DOHH2 (cell line): ENCODE results near the gene OR1N1.

Source experiments
- H3F3A ChIP-seq: fragments of 200-600 bp; sonication (generic), shearing (Covaris generic); 2 replicates; pipeline ENCODE4 v1.6.0; 2016; ENCODE audit warnings: antibody characterized with exemption, mild to moderate bottlenecking; ENCODE audit not compliant: control insufficient read depth, insufficient read depth
- H3K27ac ChIP-seq: fragments of 200-600 bp; sonication (generic); 2 replicates; pipeline ENCODE4 v1.5.1; 2014; ENCODE audit warnings: low read depth, mild to moderate bottlenecking, low read length, moderate library complexity
- H3K27me3 ChIP-seq: fragments of 200-600 bp; sonication (generic); 2 replicates; pipeline ENCODE4 v1.6.1; 2014; ENCODE audit warnings: mild to moderate bottlenecking, low read length, mixed read lengths; ENCODE audit not compliant: control insufficient read depth
- H3K36me3 ChIP-seq: fragments of 200-600 bp; sonication (generic); 2 replicates; pipeline ENCODE4 v1.6.1; 2014; ENCODE audit warnings: mild to moderate bottlenecking, low read length, moderate library complexity, mixed read lengths; ENCODE audit not compliant: control insufficient read depth
- H3K4me1 ChIP-seq: fragments of 200-600 bp; sonication (generic); 2 replicates; pipeline ENCODE4 v1.6.1; 2014; ENCODE audit warnings: mild to moderate bottlenecking, low read length, mixed read lengths; ENCODE audit not compliant: control insufficient read depth
- H3K4me2 ChIP-seq: fragments of 200-600 bp; sonication (generic); 2 replicates; pipeline ENCODE4 v1.6.0; 2014; ENCODE audit warnings: mild to moderate bottlenecking, low read length, moderate library complexity
- H3K4me3 ChIP-seq: fragments of 200-600 bp; sonication (generic); 2 replicates; pipeline ENCODE4 v1.5.1; 2014; ENCODE audit warnings: mild to moderate bottlenecking, low read length, mixed read lengths
- H3K79me2 ChIP-seq: fragments of 200-600 bp; sonication (generic); 2 replicates; pipeline ENCODE4 v1.6.1; 2014; ENCODE audit warnings: mild to moderate bottlenecking, low read length, mixed read lengths; ENCODE audit not compliant: control insufficient read depth
- H3K9me2 ChIP-seq: fragments of 200-600 bp; sonication (generic); replicated peaks from 2 replicates; pipeline ENCODE4 v1.6.1; 2014; ENCODE audit warnings: mild to moderate bottlenecking, low read length, mixed read lengths; ENCODE audit not compliant: control insufficient read depth
- H3K9me3 ChIP-seq: fragments of 200-600 bp; sonication (generic); 2 replicates; pipeline ENCODE4 v1.6.1; 2014; ENCODE audit warnings: antibody characterized with exemption, low read length, mixed read lengths; ENCODE audit not compliant: control insufficient read depth, insufficient read depth
- H4K20me1 ChIP-seq: fragments of 200-600 bp; sonication (generic); 2 replicates; pipeline ENCODE4 v1.6.0; 2014; ENCODE audit warnings: low read depth, mild to moderate bottlenecking, antibody characterized with exemption, low read length, moderate library complexity; ENCODE audit not compliant: control insufficient read depth, insufficient read depth
- EZH2phosphoT487 ChIP-seq: fragments of 200-600 bp; sonication (generic); IDR thresholded peaks from 2 replicates; pipeline ENCODE4 v1.6.1; 2017; ENCODE audit warnings: borderline replicate concordance, mild to moderate bottlenecking, antibody characterized with exemption, low read length, moderate library complexity, mixed read lengths
- TF ChIP-seq, protein P1 (sequence below): fragments of 200-600 bp; sonication (generic); IDR thresholded peaks from one replicate; pipeline ENCODE4 v1.5.1; 2014; ENCODE audit warnings: antibody characterized with exemption, mild to moderate bottlenecking, low read depth, low read length; ENCODE audit not compliant: poor library complexity, severe bottlenecking

OR1N1 gene

DNA sequence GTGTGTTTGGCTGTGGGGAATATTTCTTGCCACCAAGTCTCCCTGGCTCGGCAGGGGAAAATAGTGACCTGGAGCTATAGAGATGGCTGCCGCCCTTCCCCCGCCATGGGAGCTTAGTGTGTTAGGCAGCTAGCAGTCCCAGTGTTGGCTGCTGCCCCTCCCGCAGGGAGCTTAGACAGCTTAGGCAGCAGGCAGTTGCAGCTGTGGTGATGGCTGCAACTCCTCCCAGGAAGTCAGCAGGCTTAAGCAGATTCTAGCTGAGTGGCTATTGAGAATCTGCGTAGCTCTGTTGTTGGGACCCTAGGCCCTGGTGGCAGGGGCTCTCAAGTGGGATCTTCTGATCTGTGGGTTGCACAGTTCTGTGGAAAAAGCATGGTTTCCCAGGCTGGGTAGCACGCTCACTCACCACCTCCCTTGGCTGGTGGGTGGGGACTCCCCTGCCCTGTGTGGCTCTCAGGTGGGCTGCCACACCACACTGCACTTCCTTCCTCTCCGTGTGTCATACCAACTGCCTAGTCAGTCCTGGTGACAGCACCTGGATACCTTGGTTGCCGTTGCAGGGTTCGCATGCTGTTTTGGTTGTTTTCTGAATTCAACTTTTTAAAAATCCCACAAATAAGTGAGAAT is 35.2 kb upstream of the OR1N1 start:
- peaks cover 4% of the 10 kb centered on the region; the same call in 1 of the 2 replicates for H3K9me3 ChIP-seq
- no peak overlapping the region for H3K4me2 ChIP-seq
- no peaks in the 10 kb centered on the region for H3K36me3 ChIP-seq

GRCh38 chr9:122561446-122561845 is 34.4 kb upstream of the OR1N1 start:
- TF ChIP-seq, protein P1, sequence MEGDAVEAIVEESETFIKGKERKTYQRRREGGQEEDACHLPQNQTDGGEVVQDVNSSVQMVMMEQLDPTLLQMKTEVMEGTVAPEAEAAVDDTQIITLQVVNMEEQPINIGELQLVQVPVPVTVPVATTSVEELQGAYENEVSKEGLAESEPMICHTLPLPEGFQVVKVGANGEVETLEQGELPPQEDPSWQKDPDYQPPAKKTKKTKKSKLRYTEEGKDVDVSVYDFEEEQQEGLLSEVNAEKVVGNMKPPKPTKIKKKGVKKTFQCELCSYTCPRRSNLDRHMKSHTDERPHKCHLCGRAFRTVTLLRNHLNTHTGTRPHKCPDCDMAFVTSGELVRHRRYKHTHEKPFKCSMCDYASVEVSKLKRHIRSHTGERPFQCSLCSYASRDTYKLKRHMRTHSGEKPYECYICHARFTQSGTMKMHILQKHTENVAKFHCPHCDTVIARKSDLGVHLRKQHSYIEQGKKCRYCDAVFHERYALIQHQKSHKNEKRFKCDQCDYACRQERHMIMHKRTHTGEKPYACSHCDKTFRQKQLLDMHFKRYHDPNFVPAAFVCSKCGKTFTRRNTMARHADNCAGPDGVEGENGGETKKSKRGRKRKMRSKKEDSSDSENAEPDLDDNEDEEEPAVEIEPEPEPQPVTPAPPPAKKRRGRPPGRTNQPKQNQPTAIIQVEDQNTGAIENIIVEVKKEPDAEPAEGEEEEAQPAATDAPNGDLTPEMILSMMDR, result no peak
- TF ChIP-seq EZH2phosphoT487, result no peak
- Histone ChIP-seq H3K27me3 (0 out of 2 replicates have a peak, but pooled peaks cover 2% of the 10 kb centered on the region), H3K9me2 (no peaks in the 10 kb centered on the region), H3K4me2 (no peak overlapping the region), H3K4me1 (no peaks in the 10 kb centered on the region), H3K79me2 (no peaks in the 10 kb centered on the region), H3K27ac (no peak overlapping the region), H3K4me3 (no peak overlapping the region), H3K9me3 (peaks cover 4% of the 10 kb centered on the region; the same call in 1 of the 2 replicates), H4K20me1 (no peaks in the 10 kb centered on the region), H3F3A (no peaks in the 10 kb centered on the region), H3K36me3 (no peaks in the 10 kb centered on the region)

More for the DNA sequence above, 35.2 kb upstream of the OR1N1 start:
- H3K9me2 ChIP-seq, result no peaks in the 10 kb centered on the region
- H3K27ac ChIP-seq, result no peak overlapping the region
- H3K4me3 ChIP-seq, result no peak overlapping the region
- H3K27me3 ChIP-seq, result 0 out of 2 replicates have a peak, but pooled peaks cover 2% of the 10 kb centered on the region
- no peaks in the 10 kb centered on the region for H4K20me1 ChIP-seq
- no peaks in the 10 kb centered on the region for H3F3A ChIP-seq
- no peak for TF ChIP-seq EZH2phosphoT487
- TF ChIP-seq, protein P1, result no peak
- no peaks in the 10 kb centered on the region for H3K79me2 ChIP-seq
- H3K4me1 ChIP-seq, result no peaks in the 10 kb centered on the region

GRCh38 chr9:122552812-122553211 is 25.7 kb upstream of the OR1N1 start, which contains the start of gene OR1N2:
Gene OR1N2, plus strand, starts transcription at chr9:122553112. Its CDS starts 100 bp downstream, at chr9:122553212.
- no peak within 1 kb of the TSS for H3K27ac ChIP-seq
- H3K27me3 ChIP-seq, result peaks cover 23% of the 10 kb centered on the region; the same call in 1 of the 2 replicates
- H3K9me3 ChIP-seq, result no peaks in the 10 kb centered on the region
- no peaks in the 10 kb centered on the region for H4K20me1 ChIP-seq
- TF ChIP-seq, protein P1, result no peak
- TF ChIP-seq EZH2phosphoT487, result no peak
- no peaks in the 10 kb centered on the region for H3K79me2 ChIP-seq
- no peaks in the 10 kb centered on the region for H3K9me2 ChIP-seq
- H3K36me3 ChIP-seq, result no peaks in the 10 kb centered on the region
- H3K4me1 ChIP-seq, result no peaks in the 10 kb centered on the region
- no peak within 1 kb of the TSS for H3K4me2 ChIP-seq
- no peaks in the 10 kb centered on the region for H3F3A ChIP-seq
- H3K4me3 ChIP-seq, result no peak within 1 kb of the TSS
